CD4-positive, alpha-beta T cell treated with Interleukin-4 for 4 hours (primary cell): ENCODE measurements around the gene ERFL.
A peak's percentile ranks its signal among the peaks of the same experiment; 100 is the strongest.
"Not testable (repeated sequence)": the region's sequence is repeated elsewhere in the genome, so short reads cannot be mapped to it uniquely, and the experiment has no call there.

Experiments
- DNase-seq: peaks from one replicate; pipeline ENCODE4 v3.0.0-alpha.2; 2020

Gene ERFL

DNA sequence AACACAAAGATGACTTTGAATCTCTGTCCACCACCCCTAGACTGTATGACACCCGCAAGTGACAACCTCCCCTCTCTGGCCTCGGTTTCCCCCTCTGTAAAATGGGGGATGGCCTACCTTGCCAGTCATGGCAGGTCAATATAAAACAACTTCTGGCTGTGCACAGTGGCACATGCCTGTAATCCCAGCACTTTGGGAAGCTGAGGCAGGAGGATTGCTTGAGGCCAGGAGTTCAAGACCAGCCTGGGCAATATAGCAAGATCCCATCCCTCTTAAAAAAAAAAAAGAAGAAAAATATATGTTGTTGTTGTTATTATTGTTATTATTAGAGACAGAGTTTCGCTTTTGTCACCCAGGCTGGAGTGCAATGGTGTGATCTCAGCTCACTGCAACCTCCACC is 52.3 kb downstream of the ERFL start:
- DNase-seq: not testable (repeated sequence)

DNA sequence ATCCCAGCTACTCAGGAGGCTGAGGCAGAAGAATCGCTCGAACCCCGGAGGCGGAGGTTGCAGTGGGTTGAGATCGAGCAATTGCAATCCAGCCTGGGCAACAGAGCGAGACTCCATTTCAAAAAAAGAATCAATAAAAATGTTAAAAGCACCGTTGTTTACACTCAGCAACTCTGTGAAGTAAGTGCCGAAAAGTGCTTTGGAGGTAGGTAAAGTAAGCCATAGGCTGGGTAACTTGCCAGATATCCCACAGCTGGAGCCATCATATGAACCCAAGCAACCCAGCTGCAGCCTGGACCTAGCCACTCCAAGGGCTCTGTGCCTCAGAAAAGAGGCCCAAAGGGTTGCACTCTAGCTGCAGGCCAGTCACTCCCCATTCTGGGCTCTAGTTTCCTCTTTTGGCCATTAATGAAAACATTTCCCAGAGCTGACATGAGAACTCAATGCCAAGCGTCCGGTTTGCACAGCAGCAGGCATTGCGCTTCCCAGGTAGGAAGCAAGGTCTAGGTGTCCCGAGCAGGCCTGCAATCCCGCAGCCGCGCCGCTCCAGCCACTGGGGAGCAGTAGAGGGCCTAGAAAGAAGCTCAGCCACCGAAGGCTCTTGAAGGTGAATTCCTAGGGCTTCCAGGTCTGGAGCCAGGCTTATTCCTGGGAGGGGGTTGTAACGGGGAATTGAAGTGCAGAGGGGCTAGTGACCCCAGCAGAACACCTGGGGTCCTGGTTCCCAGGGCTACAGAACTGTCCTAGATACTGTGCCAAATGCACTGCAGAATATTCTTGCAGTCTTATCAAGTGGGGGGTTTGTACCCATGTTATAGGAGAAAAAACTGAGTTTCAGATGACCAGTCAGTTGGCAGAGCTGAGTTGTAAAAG is 55.2 kb downstream of the ERFL start:
- DNase-seq: peak; percentile 67

DNA sequence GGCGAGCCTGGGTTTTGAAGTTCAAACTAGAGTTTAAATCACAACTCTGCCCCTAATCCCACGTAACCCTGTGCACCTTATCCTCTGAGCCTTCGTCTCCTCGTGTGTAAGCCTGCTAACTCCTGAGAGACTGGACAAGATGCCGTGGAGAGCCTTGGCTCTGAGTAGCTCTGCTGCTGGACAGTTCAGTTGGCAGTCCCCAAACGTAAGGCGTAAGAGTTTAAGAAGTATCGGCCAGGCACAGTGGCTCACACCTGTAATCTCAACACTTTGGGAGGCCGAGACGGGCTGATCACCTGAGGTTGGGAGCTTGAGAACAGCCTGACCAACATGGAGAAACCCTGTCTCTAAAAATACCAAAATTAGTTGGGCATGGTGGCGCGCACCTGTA is 55.9 kb downstream of the ERFL start:
- DNase-seq: no peak

DNA sequence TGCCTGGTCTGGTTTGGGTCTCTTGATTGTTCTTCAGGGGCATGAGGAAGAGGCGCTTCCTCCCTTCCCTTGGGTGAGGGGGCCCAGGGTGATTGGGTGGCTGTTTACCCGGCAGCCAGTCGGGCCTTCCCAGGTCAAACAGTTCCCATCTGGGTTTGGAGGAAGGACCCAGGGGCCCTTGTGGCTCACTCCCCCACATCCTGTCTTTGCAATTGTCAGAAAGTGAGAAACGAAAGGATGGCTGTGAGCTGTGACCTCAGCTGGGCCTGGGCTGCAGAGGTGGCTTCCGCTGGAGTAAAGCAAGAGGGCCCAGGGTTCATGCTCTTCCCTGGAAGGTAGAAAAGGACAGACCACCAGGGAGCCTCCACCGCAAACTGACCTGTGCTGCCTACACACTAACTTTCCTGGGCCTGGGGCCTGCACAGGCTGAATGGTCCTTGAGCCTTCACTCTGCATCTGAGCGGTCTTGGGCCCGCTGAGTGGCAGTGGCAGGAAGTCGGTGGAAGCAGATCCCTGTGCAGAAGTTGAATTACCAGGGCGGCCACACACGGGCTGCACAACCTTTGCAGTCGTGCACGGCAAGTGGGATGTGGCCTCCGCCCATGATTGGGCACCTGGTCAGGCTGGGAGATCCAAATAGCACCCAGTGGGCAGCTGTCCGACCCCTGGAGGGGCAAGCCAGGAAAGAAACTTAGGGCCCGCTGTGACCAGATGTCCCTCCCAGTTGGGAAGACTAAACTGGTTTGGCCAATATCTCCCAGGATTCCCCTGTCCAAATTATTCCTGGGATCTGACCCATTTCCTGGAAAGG is 56.5 kb downstream of the ERFL start:
- peak; percentile 63 for DNase-seq

DNA sequence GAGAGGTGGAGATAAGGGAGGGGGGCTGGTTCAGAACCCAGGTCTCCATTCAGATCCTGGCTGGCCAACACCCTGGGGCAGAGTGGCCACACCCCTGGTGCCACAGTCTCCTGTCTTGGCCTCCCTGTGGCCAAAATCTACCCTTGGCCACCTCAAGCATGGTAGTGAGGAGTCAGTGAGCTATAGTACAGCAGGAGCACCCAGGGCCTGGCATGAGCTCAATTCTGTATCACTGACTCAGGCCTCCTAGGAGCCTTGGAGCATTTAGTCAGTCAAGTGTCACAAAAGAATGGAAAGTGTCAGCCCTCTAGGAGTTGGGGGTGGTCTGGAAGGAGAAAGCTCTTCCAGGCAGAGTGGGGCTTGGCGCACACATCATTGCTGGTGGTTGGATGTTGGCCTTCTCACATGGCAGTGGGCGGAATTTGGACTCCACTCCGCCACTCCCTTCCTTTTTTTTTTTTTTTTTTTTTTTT is 57.8 kb downstream of the ERFL start:
- DNase-seq: no peak

DNA sequence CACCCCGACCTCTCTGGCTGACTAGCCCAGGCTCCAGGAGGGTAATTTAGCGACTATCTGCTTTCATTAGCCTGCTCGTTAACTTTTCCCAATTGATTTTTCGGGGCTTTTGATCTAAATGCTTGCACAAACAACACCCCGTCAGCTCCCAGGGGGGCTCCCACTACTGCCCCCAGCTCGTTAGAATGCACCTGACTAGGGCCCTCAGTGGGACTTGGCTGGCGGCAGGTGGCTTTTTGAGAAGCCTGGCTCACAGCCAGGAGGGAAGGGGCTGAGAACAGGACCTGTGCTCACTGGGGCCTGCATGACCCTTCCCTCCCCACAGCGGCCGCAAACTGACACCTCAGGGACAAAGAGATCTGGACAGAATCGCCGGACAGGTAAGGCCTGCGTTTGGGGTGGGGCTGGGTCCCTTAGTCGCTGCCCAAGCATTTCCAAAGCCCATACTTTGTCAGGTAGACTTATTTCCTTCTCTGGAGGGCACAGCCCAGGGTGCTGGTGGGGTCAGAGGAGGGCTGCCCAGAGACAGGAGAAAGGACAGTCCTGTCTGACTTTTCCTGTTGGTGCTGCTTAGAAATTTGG is 58.8 kb downstream of the ERFL start:
- DNase-seq: no peak

DNA sequence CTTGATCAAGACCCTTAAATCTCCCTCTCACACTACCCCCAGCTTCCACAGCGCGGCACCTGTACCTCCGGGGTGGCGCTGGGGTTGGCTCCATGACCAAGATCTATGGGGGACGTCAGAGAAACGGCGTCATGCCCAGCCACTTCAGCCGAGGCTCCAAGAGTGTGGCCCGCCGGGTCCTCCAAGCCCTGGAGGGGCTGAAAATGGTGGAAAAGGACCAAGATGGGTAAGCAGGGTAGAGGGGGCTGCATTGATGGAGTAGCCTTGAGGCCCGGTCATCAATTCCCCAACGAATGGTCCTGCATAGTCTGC is 59.3 kb downstream of the ERFL start:
- no peak for DNase-seq

DNA sequence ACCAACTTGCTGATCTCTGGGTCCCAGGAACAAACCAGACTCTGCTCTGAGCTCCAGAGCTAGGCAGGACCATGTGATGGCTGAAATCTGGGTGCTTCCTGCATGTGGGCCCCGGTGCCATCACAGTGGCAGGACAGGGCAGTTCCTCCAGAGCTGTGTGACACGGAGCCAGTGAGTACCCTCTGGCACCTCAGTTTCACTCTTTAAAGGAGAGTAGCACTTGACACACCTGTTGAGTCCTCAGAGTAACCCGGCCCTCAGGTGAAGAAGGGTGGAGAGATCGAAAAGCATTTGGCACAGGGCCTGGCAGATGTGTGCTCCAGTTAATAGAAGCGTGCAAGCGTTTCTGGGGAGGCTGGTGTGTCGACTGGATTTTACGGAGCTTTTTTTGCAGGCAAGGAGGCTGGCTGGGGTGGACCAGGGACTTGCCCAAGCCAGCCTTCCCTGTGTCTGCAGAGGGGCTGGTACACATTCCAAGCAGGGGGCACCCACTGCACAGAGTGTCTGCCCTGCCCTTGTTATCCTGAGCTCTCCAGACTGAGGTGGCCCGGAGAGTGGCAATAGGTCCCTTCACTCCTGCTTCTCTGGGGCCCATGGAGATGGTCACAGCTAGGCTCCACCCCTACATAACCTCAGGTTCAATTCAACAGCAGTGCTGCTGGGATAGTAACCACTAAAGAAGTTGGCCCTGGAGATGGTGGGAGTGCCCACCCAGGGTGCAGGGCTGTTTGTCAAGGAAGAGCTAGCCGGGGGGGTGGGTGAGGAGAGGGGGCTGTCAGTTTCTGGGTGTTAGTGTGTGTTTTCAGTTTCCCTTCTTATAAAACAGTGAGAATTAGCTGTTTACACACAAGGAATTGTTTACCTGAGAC is 59.9 kb downstream of the ERFL start:
- DNase-seq: no peak

DNA sequence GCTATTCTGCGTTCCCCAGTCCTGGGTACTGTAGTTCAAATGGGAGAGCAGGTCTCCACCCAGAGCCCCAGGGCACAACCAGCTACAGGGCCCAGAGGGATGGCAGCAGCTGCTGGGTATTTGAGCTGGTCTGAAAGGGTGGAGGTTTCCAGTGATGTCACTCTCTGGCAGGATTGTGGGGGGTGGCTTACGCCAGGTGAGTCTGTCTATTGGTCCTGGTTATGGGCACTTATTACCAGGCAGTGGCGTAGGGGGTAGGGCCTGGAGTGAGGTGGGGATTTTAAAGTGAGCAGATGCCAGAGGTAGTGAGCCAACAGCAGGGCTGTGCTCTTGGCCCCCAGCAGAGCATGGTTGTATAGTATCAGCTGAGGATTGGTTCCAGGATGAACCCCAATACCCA is 62.0 kb downstream of the ERFL start:
- DNase-seq: no peak

DNA sequence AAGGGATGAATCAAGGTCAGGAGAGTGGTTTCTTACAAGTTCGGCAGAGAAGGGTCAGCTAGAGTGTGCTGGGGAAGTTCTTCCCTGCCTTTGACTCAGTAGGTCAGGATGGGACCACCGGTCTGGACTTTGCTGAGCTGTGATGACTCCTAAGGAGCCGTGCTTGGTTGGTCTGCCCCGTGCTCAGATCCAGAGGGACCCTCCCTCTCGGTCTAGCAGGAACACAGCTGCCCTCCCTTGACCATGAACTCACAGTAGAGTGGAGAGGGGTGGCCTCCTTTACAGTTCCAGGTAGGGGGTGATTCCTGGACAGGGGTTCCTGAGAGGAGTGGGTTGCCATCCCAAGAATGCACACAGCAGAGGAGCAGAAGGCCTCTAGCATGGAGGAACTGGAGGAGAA is 63.9 kb downstream of the ERFL start:
- no peak for DNase-seq

DNA sequence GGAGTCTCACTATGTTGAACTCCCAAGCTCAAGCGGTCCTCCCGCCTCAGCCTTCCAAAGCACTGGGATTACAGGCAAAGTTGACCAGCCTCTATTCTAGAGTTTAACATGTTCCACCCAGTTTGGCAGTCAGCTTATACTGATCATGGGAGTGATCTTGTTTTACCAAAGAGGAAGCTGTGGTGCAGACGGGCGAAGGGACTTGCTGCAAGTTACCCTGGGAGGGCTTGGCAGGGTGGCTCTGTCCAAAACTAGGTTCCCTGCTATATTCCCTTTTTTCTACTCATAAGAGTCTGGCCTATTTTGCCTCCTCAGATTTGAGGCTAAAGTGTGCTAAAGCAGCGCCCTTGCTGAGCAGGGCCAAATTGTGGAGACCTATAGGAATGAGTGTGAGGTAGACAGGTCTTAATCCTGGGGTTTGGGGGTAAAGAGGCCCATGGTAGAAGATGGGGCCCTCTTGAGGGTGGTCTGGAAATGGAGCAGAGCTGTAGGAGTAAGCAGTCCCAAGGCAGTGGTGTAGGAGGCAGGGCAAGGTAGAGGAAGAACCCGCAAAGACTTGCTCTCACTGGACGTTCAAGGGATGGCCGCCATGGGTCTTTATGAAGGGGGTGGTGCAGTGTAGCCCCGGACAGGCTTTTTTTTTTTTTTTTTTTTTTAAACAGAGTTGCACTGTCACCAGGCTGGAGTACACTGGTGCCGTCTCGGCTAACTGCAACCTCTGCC is 64.9 kb downstream of the ERFL start:
- DNase-seq: no peak

DNA sequence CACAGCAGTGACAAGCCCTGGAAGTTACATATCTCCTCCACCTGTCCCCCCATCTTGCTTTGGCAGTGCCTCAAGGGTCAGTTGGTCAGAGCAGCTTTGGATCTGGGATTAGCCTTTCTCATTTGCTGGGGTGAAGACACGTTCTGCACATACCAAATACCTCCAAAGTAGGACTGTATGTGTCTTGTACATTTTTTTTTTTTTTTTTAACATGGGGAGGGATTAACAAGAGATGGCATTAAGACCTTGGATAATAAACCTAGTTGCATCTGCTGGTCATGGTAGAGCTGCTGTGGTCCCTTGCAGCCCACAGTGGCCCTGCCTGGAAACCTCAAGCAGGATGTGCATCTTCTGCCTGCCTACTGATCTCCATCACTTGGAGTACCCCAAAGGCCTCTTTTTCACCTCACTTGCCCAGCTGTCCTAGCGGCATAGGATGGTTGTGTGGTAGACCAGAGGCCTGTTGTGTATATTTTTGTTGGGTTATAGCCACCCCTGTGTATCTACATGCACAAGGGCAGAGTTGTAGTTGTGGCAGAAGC is 65.7 kb downstream of the ERFL start:
- DNase-seq: no peak

DNA sequence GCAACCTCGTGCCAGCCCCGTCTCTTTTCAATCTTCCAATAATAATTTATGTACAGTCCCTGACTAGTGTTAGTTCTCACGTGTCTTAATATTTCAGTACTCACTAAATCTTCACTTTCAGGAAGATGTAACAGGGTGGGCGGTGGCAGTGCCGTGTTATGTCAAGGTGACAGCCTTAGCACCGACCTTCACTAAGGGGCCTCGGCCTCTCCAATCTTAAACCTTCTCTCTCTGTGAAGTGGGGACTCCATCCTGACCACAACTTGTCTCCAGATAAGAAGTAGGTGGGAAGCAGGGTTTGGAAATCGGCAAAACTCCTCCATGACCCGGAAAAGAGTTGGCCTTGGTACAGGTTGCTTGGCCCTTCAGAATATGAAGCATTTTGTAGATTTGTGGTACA is 66.4 kb downstream of the ERFL start:
- DNase-seq: no peak

DNA sequence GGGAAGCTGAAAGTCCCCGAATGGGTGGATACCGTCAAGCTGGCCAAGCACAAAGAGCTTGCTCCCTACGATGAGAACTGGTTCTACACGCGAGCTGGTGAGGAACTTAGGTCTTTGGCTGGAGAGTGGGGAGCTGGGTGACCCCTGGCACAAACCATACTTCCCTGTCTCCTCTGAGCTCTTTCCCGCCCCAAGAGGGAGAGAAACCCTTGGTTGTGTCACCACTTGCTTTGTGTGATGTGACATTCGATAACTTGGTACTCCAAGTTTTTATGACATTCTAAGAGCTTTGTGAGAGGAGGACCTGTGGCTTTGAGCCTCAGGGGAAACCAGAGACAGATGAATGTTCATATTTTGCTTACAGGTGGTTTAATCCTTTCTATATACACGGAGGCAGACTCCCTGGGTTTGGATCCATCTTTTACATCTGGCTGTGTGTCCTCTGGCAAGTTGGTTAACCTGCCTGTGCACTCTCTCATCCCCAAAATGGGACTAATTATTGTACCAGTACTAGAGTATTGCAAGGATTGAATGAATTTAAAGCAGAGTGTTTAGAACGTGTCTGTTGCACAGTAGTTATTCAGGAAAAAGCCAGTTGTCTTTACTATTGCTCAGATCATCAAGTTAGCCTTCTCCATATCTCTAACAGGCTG is 67.0 kb downstream of the ERFL start:
- DNase-seq: no peak

DNA sequence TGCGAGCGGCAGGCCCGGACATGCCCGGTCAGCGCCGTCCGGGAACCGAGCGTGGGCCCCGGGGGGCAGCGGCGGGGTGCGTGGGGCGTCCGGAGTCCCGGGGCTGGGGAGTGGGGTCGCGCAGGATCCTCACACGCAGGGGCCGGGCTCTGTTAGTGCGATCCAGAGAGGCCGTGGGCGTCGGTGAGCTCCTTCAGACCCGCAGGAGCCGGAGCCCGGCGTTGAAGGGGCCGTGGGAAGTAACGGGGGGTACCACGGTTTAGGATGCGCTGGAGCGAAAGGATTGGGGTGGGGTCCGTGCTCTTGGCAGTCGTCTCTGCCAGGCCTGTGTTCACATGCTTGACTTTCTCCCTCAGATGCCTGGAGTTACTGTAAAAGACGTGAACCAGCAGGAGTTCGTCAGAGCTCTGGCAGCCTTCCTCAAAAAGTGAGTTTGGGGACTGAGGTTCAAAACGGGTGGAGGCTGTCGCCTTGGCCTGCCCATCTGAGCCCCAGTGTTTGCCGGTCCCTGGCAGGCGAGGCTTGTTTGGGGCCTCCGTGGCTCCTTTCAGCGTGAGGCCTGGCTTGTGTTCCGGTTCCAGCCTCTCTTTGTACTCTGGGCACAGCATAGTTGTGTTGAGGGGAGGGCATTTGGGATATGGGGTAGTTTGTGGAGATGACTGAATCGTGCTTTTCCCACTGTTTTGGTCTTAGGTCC is 67.7 kb downstream of the ERFL start:
- DNase-seq: no peak

DNA sequence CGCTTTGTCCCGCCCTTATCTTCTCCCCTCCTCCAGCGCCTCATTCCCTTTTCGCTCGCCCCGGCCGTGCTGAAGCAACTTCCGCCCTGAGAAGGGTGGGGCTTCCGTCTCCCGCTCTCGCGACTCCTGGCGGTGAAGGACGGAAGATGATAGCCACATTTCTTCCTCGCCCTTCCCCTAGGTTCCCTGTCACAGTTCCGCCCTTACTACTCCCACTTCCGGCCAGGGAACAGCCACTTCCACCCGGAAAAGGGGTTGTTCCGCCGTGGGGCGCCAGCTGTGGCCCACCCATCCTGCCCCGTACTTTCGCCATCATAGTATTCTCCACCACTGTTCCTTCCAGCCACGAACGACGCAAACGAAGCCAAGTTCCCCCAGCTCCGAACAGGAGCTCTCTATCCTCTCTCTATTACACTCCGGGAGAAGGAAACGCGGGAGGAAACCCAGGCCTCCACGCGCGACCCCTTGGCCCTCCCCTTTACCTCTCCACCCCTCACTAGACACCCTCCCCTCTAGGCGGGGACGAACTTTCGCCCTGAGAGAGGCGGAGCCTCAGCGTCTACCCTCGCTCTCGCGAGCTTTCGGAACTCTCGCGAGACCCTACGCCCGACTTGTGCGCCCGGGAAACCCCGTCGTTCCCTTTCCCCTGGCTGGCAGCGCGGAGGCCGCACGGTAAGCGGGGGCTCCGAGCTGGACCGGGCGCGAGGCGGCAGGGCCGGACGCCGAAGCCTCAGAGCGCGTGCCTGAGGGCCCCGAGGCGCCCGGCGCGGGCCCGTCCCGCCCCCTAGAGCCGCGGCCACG is 68.4 kb downstream of the ERFL start, which contains the start of gene RPS19:
Gene RPS19, plus strand, starts transcription at position 638 of the 801 bp plus-strand sequence. CDS start 520 bp downstream, outside the sequence.
- peak; percentile 98 for DNase-seq

DNA sequence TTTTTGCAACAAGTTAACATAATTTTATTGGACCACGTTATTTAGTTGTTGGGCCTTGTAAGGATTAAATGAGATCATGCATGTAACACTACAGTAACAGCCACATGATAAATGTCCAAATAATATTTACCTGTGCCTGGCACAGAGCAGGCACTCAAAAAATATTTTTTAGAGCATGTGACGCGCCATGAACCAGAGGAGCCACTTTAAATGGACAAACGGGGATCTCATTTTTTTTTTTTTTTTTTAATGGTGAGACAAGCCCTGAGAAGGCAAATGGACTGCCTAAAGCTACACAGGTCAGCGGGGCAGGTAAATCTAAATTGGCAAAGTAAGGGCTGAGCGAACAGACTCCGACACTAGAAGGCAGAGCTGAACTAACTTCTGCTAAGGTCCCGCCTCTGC is 69.0 kb downstream of the ERFL start:
- DNase-seq: no peak
